ENCODE measurements around the gene F2R. TPM values are rescaled to one million over a fixed set of nuclear protein-coding genes. Genes with fewer than 3 reads are reported as not detected.
A peak's percentile ranks its signal among the peaks of the same experiment; 100 is the strongest.
"Not testable (repeated sequence)": the region's sequence is repeated elsewhere in the genome, so short reads cannot be mapped to it uniquely, and the experiment has no call there.

Gene F2R
- polyA plus RNA-seq, 1 donor from 2014 or later, result 1.2 TPM

- Mint-ChIP-seq H3K9me3 (no peaks in the 10 kb centered on the region), H3K4me3 (no peak overlapping the region), H3K27me3 (peaks cover 10% of the 10 kb centered on the region), H3K4me1 (peaks cover 0 to 2% (median 0%) of the 10 kb centered on the region in 3 donors), H3K27ac (no peak overlapping the region), H3K36me3 (peaks cover 2% of the 10 kb centered on the region)
These were observed 28.7 kb downstream of the F2R start for GRCh38 chr5:76744632-76745031.

- Mint-ChIP-seq H3K4me1 (peaks cover 0 to 4% (median 0%) of the 10 kb centered on the region in 3 donors), H3K36me3 (peaks cover 2% of the 10 kb centered on the region), H3K9me3 (no peaks in the 10 kb centered on the region), H3K27ac (no peak overlapping the region), H3K27me3 (peaks cover 10% of the 10 kb centered on the region), H3K4me3 (no peak overlapping the region)
These were observed 29.7 kb downstream of the F2R start for GRCh38 chr5:76745670-76746069.

DNA sequence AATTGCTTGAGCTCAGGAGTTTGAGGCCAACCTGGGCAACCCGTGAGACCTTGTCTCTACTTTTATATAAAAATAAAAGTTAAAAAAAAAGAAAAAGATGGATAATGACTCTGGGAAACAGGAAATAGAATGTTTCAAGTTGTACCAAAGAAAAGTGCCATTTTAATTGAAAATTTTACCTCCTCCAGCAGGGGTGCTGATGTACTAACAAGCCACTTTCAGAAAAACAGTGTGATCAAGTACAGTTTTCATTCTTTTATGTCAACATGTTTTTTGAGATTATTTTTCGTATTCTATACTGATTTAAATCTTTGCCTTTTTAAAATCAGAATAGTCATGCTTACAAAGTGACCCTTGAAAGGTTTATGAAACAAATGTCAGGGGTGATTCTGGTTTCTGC lies 30.8 kb downstream of the F2R start:
- no peak overlapping the region for H3K4me3 Mint-ChIP-seq
- H3K27ac Mint-ChIP-seq, result no peak overlapping the region

DNA sequence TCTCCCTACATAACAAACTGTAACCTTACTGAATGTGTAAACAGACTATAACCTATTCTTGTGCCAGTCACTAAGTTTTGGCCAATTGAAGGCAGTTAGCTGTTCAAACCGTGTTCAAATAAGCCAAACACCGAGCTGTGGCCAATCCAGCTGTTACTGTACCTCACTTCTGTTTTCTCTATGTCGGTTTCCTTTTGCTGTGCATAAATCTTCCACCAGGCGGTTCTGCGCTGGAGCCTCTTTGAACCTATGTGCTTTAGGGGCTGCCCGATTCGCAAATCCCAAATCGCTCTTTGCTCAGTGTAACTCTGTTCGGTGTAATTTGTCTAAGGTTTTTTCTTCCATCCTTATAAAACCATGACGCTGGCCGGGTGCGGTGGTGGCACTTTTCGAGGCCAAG lies 31.8 kb downstream of the F2R start:
- Mint-ChIP-seq H3K27me3 (peaks cover 11% of the 10 kb centered on the region), H3K4me1 (peaks cover 0 to 2% (median 0%) of the 10 kb centered on the region in 3 donors), H3K36me3 (no peaks in the 10 kb centered on the region), H3K27ac (no peak overlapping the region), H3K4me3 (no peak overlapping the region), H3K9me3 (no peaks in the 10 kb centered on the region)

More for the DNA sequence above, 30.8 kb downstream of the F2R start:
- no peaks in the 10 kb centered on the region for H3K36me3 Mint-ChIP-seq
- H3K9me3 Mint-ChIP-seq, result no peaks in the 10 kb centered on the region
- H3K27me3 Mint-ChIP-seq, result peaks cover 11% of the 10 kb centered on the region
- H3K4me1 Mint-ChIP-seq, result peaks cover 0 to 2% (median 0%) of the 10 kb centered on the region in 3 donors

GRCh38 chr5:76751291-76751690 lies 35.4 kb downstream of the F2R start:
- no peak overlapping the region for H3K4me3 Mint-ChIP-seq
- H3K27me3 Mint-ChIP-seq, result peaks cover 11% of the 10 kb centered on the region
- H3K27ac Mint-ChIP-seq, result no peak overlapping the region
- H3K4me1 Mint-ChIP-seq, result peaks cover 0 to 2% (median 0%) of the 10 kb centered on the region in 3 donors
- no peaks in the 10 kb centered on the region for H3K36me3 Mint-ChIP-seq
- no peaks in the 10 kb centered on the region for H3K9me3 Mint-ChIP-seq

DNA sequence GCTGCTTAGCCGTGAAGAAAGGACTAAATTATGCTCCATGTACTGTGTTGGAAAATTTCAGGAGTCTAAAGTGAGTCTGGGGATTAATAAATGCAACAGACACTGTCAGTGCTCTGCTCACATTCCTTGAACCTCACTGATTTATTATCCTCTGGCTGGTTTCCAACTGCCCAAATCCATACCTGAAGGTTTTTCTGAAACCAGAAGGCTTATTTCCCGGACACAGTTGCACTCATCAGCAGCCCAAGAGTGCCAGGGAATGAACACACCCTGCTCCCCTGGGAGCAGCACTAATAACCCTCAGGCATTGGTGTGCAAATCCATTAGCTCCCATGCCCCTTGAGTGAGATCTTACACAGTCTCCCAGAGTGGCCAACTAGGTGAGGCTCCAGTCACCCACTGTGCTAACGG lies 38.7 kb downstream of the F2R start:
- peaks cover 1% of the 10 kb centered on the region for H3K27me3 Mint-ChIP-seq
- H3K4me3 Mint-ChIP-seq, result no peak overlapping the region
- peaks cover 0 to 2% (median 0%) of the 10 kb centered on the region in 3 donors for H3K4me1 Mint-ChIP-seq

GRCh38 chr5:76755779-76756637 lies 40.1 kb downstream of the F2R start:
- H3K4me1 Mint-ChIP-seq, result no peaks in the 10 kb centered on the region
- H3K36me3 Mint-ChIP-seq, result no peaks in the 10 kb centered on the region
- no peak overlapping the region for H3K27ac Mint-ChIP-seq
- H3K9me3 Mint-ChIP-seq, result peaks cover 0 to 2% (median 0%) of the 10 kb centered on the region in 3 donors
- H3K27me3 Mint-ChIP-seq, result peaks cover 2% of the 10 kb centered on the region
- H3K4me3 Mint-ChIP-seq, result no peak overlapping the region

More for the DNA sequence above, 38.7 kb downstream of the F2R start:
- Mint-ChIP-seq H3K27ac (no peak overlapping the region), H3K36me3 (no peaks in the 10 kb centered on the region), H3K9me3 (peaks cover 0 to 2% (median 0%) of the 10 kb centered on the region in 3 donors)

GRCh38 chr5:76757049-76757448 lies 41.1 kb downstream of the F2R start:
- H3K27ac Mint-ChIP-seq, result no peak overlapping the region
- H3K4me1 Mint-ChIP-seq, result no peaks in the 10 kb centered on the region
- no peaks in the 10 kb centered on the region for H3K36me3 Mint-ChIP-seq
- H3K27me3 Mint-ChIP-seq, result peaks cover 2% of the 10 kb centered on the region
- peaks cover 0 to 2% (median 0%) of the 10 kb centered on the region in 3 donors for H3K9me3 Mint-ChIP-seq
- no peak overlapping the region for H3K4me3 Mint-ChIP-seq

DNA sequence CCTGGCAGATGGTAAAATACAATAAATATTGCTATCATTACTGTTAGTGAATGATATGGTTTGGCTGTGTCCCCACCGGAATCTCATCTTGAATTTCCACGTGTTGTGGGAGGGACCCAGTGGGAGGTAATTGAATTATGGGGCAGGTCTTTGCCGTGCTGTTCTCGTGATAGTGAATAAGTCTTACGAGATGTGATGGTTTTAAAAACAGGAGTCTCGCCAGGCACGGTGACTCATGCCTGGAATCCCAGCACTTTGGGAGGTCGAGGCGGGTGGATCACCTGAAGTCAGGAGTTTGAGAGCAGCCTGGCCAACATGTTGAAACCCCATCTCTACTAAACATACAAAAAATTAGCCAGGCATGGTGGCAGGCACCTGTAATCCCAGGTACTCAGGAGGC lies 45.2 kb downstream of the F2R start:
- H3K4me1 Mint-ChIP-seq, H3K4me3 Mint-ChIP-seq, H3K27me3 Mint-ChIP-seq, H3K36me3 Mint-ChIP-seq, H3K27ac Mint-ChIP-seq: not testable (repeated sequence)
- H3K9me3 Mint-ChIP-seq, result peaks cover 3 to 10% (median 3%) of the 10 kb centered on the region in 3 donors

DNA sequence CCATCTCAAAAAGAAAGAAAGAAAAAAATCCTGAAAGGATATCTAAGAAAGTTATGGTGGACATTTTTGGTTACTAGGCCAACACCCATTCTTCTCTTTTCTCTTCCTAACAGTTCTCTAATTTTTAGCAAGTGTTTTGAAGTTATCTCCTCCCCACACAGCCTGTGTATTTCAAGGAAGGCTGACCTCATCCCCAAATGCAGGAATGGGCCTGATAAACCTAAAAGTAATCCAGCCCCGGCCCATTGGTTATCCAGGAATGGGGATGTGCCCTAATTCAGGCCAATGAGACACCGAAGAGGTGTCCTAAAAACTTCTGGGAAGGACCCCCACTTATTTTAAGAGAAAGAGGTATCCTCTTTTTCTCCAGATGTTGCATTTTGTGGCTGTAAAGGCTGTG lies 46.6 kb downstream of the F2R start:
- peaks cover 3 to 10% (median 3%) of the 10 kb centered on the region in 3 donors for H3K9me3 Mint-ChIP-seq
- H3K27ac Mint-ChIP-seq, result no peak overlapping the region
- peaks cover 4% of the 10 kb centered on the region for H3K27me3 Mint-ChIP-seq
- H3K4me3 Mint-ChIP-seq, result no peak overlapping the region
- H3K36me3 Mint-ChIP-seq, result no peaks in the 10 kb centered on the region
- no peaks in the 10 kb centered on the region for H3K4me1 Mint-ChIP-seq

- Mint-ChIP-seq H3K9me3 (peaks cover 3 to 10% (median 3%) of the 10 kb centered on the region in 3 donors), H3K27me3 (peaks cover 4% of the 10 kb centered on the region), H3K4me1 (no peaks in the 10 kb centered on the region), H3K4me3 (no peak overlapping the region), H3K36me3 (no peaks in the 10 kb centered on the region), H3K27ac (peak overlapping the region in 1 of 3 donors; percentile 81)
These were observed 47.2 kb downstream of the F2R start for GRCh38 chr5:76763136-76763535.

DNA sequence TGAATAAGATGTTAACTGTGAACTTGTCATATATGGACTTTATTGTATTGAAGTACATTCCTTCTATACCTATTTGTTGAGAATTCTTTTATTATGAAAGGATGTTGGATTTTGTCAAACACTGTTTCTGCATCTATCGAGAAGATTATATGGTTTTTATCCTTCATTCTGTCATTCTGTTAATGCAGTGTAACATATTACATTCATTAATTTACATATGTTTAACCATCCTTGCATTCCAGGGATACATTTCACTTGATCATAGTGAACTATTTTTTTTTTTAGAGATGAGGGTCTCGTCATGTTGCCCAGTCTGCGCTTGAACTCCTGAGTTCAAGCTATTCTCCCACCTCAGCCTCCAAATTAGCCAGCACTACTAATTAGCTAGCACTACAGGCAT lies 48.4 kb downstream of the F2R start:
- Mint-ChIP-seq H3K27me3 (peaks cover 4% of the 10 kb centered on the region), H3K36me3 (no peaks in the 10 kb centered on the region), H3K4me3 (no peak overlapping the region), H3K27ac (no peak overlapping the region), H3K9me3 (peaks cover 2 to 10% (median 3%) of the 10 kb centered on the region in 3 donors), H3K4me1 (no peaks in the 10 kb centered on the region)

DNA sequence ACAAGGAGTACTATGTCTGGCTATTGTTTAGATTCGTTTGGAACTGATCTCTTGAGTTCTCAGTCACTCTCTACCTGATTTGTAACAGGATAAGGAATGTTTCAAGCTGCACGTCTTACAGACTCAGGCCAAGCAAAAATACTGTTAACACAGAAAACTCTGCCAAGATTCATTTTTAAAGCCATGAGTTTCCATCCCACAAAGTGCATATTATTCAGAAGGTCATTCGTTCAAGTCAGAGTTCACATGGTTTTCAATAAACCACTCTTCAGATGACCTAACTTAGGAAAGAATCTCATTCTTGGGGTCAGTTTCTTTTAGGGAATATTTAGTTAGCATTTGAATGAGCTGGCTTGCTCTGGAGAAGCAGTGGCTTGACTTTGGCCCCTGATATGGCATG lies 49.3 kb downstream of the F2R start:
- Mint-ChIP-seq H3K4me1 (no peaks in the 10 kb centered on the region), H3K4me3 (peak overlapping the region in 1 of 4 donors; percentile 20), H3K27me3 (peaks cover 2% of the 10 kb centered on the region), H3K27ac (no peak overlapping the region), H3K36me3 (no peaks in the 10 kb centered on the region), H3K9me3 (peaks cover 2 to 10% (median 3%) of the 10 kb centered on the region in 3 donors)

DNA sequence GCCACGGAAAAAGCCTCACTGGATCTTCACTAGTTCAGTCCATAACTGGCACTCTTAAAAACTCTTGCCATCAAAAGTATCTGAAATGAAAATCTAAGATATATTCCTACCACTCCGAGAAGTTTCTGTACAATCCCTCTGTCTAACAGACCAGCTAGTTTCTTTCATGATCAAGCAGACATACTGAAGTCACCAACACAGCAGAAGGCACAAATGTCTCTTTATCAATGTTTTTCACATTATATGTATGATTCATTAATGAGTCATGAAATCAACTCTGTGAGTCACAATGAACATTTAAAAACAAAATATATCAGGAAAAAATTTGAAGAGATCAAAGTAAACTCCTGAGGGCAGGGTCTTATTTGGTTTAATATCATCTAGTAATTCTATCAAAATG lies 50.8 kb downstream of the F2R start:
- Mint-ChIP-seq H3K27me3 (peaks cover 3% of the 10 kb centered on the region), H3K36me3 (no peaks in the 10 kb centered on the region), H3K4me3 (no peak overlapping the region), H3K27ac (no peak overlapping the region), H3K4me1 (no peaks in the 10 kb centered on the region), H3K9me3 (peaks cover 2 to 10% (median 3%) of the 10 kb centered on the region in 3 donors)

DNA sequence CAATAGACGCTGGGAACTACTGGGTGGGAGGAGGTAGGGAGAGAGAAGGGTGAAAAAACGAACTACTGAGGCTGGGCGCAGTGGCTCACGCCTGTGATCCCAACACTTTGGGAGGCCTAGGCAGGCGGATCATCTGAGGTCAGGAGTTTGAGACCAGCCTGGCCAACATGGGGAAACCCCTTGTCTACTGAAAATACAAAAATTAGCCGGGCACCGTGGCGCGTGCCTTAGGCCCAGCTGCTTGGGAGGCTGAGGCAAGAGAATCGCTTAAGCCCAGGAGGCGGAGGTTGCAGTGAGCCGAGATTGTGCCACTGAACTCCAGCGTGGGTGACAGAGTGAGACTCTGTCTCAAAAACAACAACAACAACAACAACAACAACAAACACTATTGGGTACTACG lies 55.1 kb downstream of the F2R start:
- H3K27ac Mint-ChIP-seq, H3K27me3 Mint-ChIP-seq, H3K4me3 Mint-ChIP-seq, H3K36me3 Mint-ChIP-seq, H3K9me3 Mint-ChIP-seq, H3K4me1 Mint-ChIP-seq: not testable (repeated sequence)

Data from IgD-negative memory B cell (primary cell).